Esophagus squamous epithelium (tissue), 5 donors: ENCODE measurements around the gene UMODL1. TPM values are rescaled to one million over a fixed set of nuclear protein-coding genes. Genes with fewer than 3 reads are reported as not detected.

Source experiments
- DNase-seq: peaks from one replicate; lab custom pipeline; 2025; lab: John Stamatoyannopoulos, UW
- H3K27ac ChIP-seq, 4 donors: fragments of 200-600 bp; sonication (generic); one replicate each; pipeline ENCODE4 v1.5.1; 2016 to 2019; ENCODE audit warnings: mild to moderate bottlenecking in 1 of 4
- H3K27me3 ChIP-seq, 4 donors: fragments of 200-600 bp; sonication (generic); 1 replicate in 3 of 4; 2 replicates in 1 of 4; pipeline versions ENCODE4 v1.5.1 to v1.6.0; 2017 to 2021; ENCODE audit warnings: antibody characterized with exemption in 1 of 4
- H3K36me3 ChIP-seq, 3 donors: fragments of 200-600 bp; sonication (generic); one replicate each; pipeline ENCODE4 v1.5.1; 2016 to 2019
- H3K4me1 ChIP-seq, 3 donors: fragments of 200-600 bp; sonication (generic); one replicate each; pipeline ENCODE4 v1.5.1; 2017 to 2019
- H3K4me3 ChIP-seq, 4 donors: fragments of 200-600 bp; sonication (generic); 1 replicate in 3 of 4; 2 replicates in 1 of 4; pipeline ENCODE4 v1.5.1; 2016 to 2019; ENCODE audit warnings: mild to moderate bottlenecking in 2 of 4, moderate library complexity in 1 of 4
- H3K9me3 ChIP-seq, 3 donors: fragments of 200-600 bp; sonication (generic); one replicate each; pipeline ENCODE4 v1.5.1; 2016 to 2019
- POLR2A ChIP-seq, 4 donors: fragments of 450-650 bp; IDR thresholded peaks; one replicate each; pipeline ENCODE4 v1.6.1; 2017; ENCODE audit warnings: antibody characterized with exemption in 4 of 4, mild to moderate bottlenecking in 4 of 4, moderate library complexity in 3 of 4
- WGBS, 2 donors: methylation state at CpG; one replicate each; pipeline ENCODE4 v1.1.5; 2018; 5-methylcytosine and 5-hydroxymethylcytosine counted together
- intact Hi-C: fragments of 100-400 bp; cut with DNase I; formaldehyde crosslinking; loops from one replicate; pipeline ENCODE4 v1.15.0; 2022
- total RNA-seq, 4 donors: library from RNA; depleted of rRNA; stranded (reverse); fragments of >200 nt; gene quantifications; one replicate each; pipeline ENCODE4 v1.1.0, GENCODE V29; 2016
- TF ChIP-seq, protein P1 (sequence below), 6 experiments: fragments of 450-650 bp in 4 of 6; fragments of 200-600 bp in 2 of 6; sonication (generic) in 2 of 6; IDR thresholded peaks; one replicate each; pipeline ENCODE4 v1.5.1; 2016 to 2019; ENCODE audit warnings: antibody characterized with exemption in 6 of 6, mild to moderate bottlenecking in 4 of 6, moderate library complexity in 4 of 6
- donor health status: DM: yes; HTN: yes; CAD: no.

Gene UMODL1
- total RNA-seq, 4 donors from 2014 or later: not detected

- no peak for DNase-seq
- Histone ChIP-seq H3K9me3 (no peaks in the 10 kb centered on the region), H3K4me3 (no peak overlapping the region), H3K36me3 (no peaks in the 10 kb centered on the region), H3K4me1 (no peaks in the 10 kb centered on the region), H3K27me3 (no peaks in the 10 kb centered on the region), H3K27ac (no peak overlapping the region)
- 76 to 78% methylated on average over 3 to 4 of the region's 4 CpGs for WGBS, 2 donors
- TF ChIP-seq, protein P1, sequence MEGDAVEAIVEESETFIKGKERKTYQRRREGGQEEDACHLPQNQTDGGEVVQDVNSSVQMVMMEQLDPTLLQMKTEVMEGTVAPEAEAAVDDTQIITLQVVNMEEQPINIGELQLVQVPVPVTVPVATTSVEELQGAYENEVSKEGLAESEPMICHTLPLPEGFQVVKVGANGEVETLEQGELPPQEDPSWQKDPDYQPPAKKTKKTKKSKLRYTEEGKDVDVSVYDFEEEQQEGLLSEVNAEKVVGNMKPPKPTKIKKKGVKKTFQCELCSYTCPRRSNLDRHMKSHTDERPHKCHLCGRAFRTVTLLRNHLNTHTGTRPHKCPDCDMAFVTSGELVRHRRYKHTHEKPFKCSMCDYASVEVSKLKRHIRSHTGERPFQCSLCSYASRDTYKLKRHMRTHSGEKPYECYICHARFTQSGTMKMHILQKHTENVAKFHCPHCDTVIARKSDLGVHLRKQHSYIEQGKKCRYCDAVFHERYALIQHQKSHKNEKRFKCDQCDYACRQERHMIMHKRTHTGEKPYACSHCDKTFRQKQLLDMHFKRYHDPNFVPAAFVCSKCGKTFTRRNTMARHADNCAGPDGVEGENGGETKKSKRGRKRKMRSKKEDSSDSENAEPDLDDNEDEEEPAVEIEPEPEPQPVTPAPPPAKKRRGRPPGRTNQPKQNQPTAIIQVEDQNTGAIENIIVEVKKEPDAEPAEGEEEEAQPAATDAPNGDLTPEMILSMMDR (IDR thresholded peaks at IDR 0.05): no peak
- TF ChIP-seq POLR2A (IDR thresholded peaks at IDR 0.05): no peak
- intact Hi-C loops: no loop called here
These were observed 40.8 kb upstream of the UMODL1 start for GRCh38 chr21:42030311-42030710.

GRCh38 chr21:42031241-42031640 lies 39.9 kb upstream of the UMODL1 start:
- H3K4me3 ChIP-seq: no peak overlapping the region
- no peak for DNase-seq
- 86 to 89% methylated on average over 9 of the region's 9 CpGs for WGBS, 2 donors
- no peak overlapping the region for H3K27ac ChIP-seq
- TF ChIP-seq, protein P1 (IDR thresholded peaks at IDR 0.05): no peak
- no peak for TF ChIP-seq POLR2A (IDR thresholded peaks at IDR 0.05)
- no peaks in the 10 kb centered on the region for H3K36me3 ChIP-seq
- no peaks in the 10 kb centered on the region for H3K4me1 ChIP-seq
- no peaks in the 10 kb centered on the region for H3K27me3 ChIP-seq
- no peaks in the 10 kb centered on the region for H3K9me3 ChIP-seq
- intact Hi-C loops: no loop called here

- no peak overlapping the region for H3K4me3 ChIP-seq
- H3K27ac ChIP-seq: no peak overlapping the region
- no peak for TF ChIP-seq POLR2A (IDR thresholded peaks at IDR 0.05)
- TF ChIP-seq, protein P1 (IDR thresholded peaks at IDR 0.05): no peak
- WGBS, 2 donors: 67 to 83% methylated on average over 3 to 4 of the region's 4 CpGs
- no peaks in the 10 kb centered on the region for H3K27me3 ChIP-seq
- no peaks in the 10 kb centered on the region for H3K4me1 ChIP-seq
- DNase-seq: no peak
- H3K9me3 ChIP-seq: no peaks in the 10 kb centered on the region
- intact Hi-C loops: no loop called here
- no peaks in the 10 kb centered on the region for H3K36me3 ChIP-seq
These were observed 39.3 kb upstream of the UMODL1 start for GRCh38 chr21:42031816-42032215.

- DNase-seq: no peak
- H3K27ac ChIP-seq: no peak overlapping the region
- H3K36me3 ChIP-seq: no peaks in the 10 kb centered on the region
- no peaks in the 10 kb centered on the region for H3K4me1 ChIP-seq
- no peak for TF ChIP-seq POLR2A (IDR thresholded peaks at IDR 0.05)
- TF ChIP-seq, protein P1 (IDR thresholded peaks at IDR 0.05): no peak
- no peaks in the 10 kb centered on the region for H3K27me3 ChIP-seq
- H3K4me3 ChIP-seq: no peak overlapping the region
- no peaks in the 10 kb centered on the region for H3K9me3 ChIP-seq
- 91 to 100% methylated on average over 1 to 2 of the region's 2 CpGs for WGBS, 2 donors
- intact Hi-C loops: no loop called here
These were observed 38.9 kb upstream of the UMODL1 start for GRCh38 chr21:42032266-42032665.

GRCh38 chr21:42032968-42033367 lies 38.1 kb upstream of the UMODL1 start:
- WGBS, 2 donors: no CpG with 5 or more reads among the region's 3 CpGs
- Histone ChIP-seq H3K4me3 (no peak overlapping the region), H3K27ac (no peak overlapping the region), H3K27me3 (no peaks in the 10 kb centered on the region), H3K36me3 (no peaks in the 10 kb centered on the region), H3K4me1 (no peaks in the 10 kb centered on the region), H3K9me3 (no peaks in the 10 kb centered on the region)
- intact Hi-C loops: no loop called here
- no peak for DNase-seq
- no peak for TF ChIP-seq POLR2A (IDR thresholded peaks at IDR 0.05)
- TF ChIP-seq, protein P1 (IDR thresholded peaks at IDR 0.05): no peak
